Hypothalamus (tissue), 51 donors: Measurements from ENCODE around the gene APCDD1L.
A peak's percentile ranks its signal among the peaks of the same experiment; 100 is the strongest.

Experiments used
- DNase-seq, 51 donors: peaks; one replicate each; lab custom pipeline; 2025; lab: John Stamatoyannopoulos, UW

APCDD1L gene

GRCh38 chr20:58469616-58470015 lies 45.6 kb downstream of the APCDD1L start:
- DNase-seq, result no peak

DNA sequence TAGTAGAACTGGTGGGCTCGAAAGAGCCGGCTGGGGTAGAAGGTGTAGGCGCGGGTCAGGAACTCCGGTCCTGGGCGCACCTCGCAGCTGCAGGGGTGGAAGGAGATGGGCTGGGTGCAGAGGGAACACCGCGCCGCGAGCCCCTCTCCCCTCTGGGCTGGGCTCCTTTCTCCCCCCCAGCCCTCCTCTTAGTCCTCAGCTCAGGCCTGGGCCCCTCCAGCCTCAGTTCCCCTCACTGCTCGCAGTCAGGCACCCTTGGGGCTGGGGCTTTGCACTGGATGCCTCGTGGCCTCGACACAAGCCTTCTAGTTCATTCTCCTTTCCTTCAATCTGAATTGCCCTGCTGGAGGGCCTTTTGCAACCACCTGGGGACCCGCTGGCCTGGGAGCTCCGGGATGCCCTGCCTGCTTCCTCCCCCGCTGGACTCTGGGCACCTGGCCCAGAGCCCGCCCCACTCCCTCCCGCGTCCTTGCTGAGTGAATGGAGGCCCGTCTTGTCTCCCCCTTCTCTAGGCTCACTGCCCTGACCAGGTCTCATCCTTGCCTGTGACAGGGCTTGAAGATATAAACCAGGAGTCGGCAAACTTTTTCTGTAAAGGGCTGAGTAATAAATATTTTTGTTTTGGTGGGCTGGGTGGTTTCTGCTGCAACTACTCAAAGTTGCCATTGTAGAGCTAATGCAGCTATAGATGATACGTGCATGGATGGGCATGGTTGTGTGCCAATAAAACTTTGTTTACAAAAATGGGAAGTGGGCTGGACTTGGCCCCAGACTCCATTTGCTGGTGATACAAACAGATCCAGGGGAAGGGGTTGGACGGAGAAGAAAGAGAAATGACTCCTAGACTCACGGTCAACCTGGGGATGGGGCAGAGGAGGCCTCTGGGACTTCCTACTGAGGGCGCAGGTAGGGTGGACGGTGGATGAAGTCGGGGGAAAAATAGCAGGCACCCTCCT lies 47.3 kb downstream of the APCDD1L start:
- DNase-seq, result no peak

GRCh38 chr20:58466729-58467571 lies 48.2 kb downstream of the APCDD1L start:
- no peak for DNase-seq

DNA sequence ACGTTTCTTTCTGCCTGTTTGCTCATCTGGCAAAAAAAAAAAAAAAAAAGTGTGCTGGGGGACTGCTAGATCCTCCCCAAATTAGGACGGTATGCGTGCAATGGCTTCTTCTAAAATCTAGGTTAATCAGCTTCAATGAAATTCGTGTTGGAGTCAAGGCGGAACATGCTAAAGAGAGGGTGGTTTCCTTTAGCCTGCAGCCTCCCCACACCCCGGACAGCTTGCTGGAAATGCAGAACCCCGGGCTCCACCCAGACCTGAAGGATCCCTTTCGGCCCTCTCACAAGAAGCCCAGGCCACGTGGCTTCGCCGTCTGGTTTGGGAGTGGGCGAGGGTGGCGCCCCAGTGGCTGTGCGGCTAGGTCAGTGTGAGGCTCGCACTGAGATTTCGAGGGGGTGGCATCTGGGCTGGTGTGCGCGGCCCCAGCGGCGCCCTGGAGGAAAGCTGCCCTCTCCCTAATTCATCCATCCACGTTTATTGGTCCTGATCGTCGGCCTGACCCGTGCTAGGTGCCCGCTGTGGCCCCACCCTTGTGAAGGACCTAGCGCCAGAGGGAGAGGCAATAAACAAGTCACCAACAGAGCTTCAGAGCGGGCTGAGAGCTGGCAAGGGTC lies 49.0 kb downstream of the APCDD1L start:
- DNase-seq, result no peak

GRCh38 chr20:58464838-58465237 lies 50.4 kb downstream of the APCDD1L start:
- no peak for DNase-seq

DNA sequence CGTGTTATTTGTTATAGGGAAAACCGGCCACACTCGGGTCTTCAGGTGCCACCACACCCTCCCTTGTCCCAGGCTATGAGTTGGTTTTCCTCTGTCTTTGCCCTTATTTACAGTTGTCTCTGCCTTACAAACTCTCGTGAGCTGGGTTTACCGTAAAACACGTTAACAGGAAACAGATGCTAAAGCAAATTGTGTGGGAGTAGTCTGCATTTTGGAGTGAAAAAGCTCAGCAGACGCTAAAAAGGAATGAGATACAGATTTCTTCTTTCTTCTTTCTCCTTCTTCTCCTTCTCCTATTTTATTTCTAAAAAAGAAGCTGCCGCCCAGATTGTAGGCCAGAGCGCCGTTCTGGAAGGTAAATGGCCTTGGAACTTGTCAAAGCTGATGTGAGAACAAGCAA lies 51.9 kb downstream of the APCDD1L start:
- DNase-seq, result no peak

- no peak for DNase-seq
These were observed 53.3 kb downstream of the APCDD1L start for GRCh38 chr20:58461899-58462298.

- no peak for DNase-seq
These were observed 54.1 kb downstream of the APCDD1L start for GRCh38 chr20:58461104-58461503.

GRCh38 chr20:58459058-58459750 lies 56.0 kb downstream of the APCDD1L start:
- no peak for DNase-seq

- DNase-seq, result no peak
These were observed 56.7 kb downstream of the APCDD1L start for GRCh38 chr20:58458342-58459057.

DNA sequence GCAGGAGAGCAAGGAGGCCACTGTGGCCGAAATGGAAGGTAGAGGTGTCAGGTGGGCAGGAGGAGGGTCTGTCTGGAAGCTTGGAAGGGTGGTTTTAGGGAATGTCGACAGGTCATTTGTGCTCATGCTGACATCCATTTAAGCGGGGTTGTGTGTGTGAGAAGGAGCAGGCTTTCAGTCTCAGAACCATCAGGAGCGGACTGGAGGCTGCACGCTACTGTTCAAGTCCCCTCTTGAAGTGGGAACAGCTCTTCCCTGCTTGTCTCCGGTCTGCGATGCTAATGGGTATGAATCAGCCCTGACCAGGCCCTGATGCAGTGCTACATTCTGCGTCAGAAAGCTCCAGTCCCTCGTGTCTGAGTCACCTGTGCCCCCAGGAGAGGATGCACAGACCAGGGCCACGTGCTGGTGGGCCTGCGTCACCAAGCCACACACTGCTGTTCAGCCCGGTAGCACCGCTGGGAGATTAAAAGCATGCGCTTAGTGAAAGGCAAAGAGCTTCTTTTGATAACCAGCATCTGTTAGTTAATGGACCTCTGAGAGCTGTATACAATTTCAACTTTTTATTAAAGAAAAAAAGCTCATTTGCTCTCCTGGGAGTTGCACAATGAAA lies 58.0 kb downstream of the APCDD1L start:
- DNase-seq, result peak in 12 of 51 donors; percentile 2 to 41 (median 24)

GRCh38 chr20:58454460-58454859 lies 60.7 kb downstream of the APCDD1L start:
- no peak for DNase-seq

GRCh38 chr20:58453391-58453790 lies 61.8 kb downstream of the APCDD1L start:
- no peak for DNase-seq

DNA sequence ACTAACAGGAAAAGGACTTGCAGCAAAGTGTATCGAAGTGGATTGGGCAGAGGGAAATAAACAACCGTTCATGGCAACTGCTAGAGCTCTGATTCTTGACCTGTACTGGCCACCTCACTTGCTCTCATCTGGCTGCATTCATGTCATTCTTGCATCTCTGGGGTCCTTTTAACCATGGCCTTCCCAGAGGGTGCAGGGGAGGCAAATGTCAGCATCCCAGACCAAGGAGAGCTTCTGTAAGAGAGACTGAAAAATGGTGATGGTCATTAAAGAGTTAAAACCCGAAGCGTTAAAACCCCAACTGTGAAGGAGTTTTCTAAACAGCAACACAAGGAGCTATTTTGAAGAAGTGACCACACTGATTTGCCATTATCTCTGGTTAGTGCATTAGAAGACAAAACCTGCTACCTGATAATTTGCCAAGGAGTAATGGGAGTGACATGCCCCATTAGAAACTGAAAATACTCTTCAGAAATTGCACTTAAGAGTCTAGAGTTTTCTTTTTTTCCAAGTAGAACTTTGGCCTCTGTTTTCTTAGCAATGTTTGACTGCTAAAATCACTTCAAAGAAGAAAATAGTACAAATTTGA lies 62.4 kb downstream of the APCDD1L start:
- no peak for DNase-seq

GRCh38 chr20:58450254-58450653 lies 64.9 kb downstream of the APCDD1L start:
- no peak for DNase-seq

DNA sequence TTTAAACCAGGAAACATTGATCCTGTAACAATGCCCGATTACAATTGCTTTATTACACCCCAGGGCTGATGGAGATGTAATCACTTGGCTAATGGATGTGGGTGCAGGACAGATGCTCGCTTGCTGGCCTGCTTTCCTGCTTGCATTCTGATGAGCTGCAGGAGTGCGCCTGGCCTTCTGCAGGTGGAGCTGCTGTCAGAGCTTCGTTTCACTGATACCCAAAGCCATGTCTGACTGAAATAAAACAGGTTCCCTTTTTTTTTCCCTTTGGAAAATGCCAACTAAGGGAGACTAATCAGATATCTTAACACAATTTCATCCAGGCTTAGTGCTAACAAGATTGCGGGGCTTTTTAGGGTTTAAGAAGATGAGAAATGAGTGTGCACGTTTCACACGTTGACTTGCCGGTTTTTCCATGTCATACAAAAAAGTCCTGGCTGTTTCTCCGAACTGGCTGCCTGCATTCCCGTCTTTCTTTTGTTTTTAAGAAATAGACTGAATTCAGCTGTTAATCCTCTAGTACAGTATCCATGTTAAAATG lies 65.4 kb downstream of the APCDD1L start:
- DNase-seq, result peak in 3 of 51 donors; percentile 6 to 15 (median 15)

- no peak for DNase-seq
These were observed 66.2 kb downstream of the APCDD1L start for GRCh38 chr20:58448958-58449357.

- peak in 8 of 51 donors; percentile 3 to 47 (median 14) for DNase-seq
These were observed 67.4 kb downstream of the APCDD1L start for GRCh38 chr20:58447511-58448391.
